GM18502 (cell line): ENCODE measurements around the gene M1AP.

ENCODE experiments used
- ATAC-seq: cut with Tn5 transposase; IDR thresholded peaks from one replicate; pipeline ENCODE4 v1.9.1; 2021; ENCODE audit warnings: mild to moderate bottlenecking; ENCODE audit not compliant: unreplicated experiment, poor library complexity

Gene M1AP

DNA sequence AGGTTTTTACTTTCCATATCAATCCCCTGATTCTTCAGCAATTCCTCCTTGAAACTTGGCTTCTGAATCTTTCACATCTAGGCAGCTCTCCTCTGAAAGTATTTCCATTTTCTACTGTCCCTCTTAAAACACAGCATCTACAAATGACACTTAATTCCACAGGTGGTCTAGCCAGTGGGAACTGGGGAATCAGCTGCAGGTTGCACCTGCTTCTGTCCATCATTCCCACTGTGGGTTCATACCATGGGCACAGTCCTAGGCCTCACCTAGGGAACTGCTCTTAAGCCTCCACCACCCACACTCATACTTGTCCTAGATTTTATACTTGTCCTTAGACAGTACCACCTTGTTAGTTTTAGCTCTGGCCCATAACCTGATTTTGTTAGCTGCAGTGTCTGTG is 96.6 kb downstream of the M1AP start:
- ATAC-seq: no peak

DNA sequence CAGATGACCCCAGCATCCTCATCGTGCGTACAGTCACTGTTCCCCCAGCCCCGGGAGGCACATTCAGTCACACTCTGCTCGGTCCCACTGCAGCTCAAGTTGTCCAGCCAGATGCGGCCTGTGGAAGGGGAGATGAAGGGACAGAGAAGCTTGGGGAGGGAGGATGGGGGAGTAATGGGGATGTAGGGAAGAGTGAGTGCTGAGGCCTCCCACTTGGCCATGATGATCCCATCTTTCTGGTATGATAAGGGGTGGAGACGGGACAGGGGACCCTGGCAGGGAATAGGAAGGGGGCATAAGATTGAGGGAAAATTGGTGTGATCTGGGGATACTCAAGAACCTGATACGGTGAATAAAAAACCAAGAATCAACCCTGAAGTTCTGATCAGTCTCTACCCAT is 97.9 kb downstream of the M1AP start:
- ATAC-seq: no peak

DNA sequence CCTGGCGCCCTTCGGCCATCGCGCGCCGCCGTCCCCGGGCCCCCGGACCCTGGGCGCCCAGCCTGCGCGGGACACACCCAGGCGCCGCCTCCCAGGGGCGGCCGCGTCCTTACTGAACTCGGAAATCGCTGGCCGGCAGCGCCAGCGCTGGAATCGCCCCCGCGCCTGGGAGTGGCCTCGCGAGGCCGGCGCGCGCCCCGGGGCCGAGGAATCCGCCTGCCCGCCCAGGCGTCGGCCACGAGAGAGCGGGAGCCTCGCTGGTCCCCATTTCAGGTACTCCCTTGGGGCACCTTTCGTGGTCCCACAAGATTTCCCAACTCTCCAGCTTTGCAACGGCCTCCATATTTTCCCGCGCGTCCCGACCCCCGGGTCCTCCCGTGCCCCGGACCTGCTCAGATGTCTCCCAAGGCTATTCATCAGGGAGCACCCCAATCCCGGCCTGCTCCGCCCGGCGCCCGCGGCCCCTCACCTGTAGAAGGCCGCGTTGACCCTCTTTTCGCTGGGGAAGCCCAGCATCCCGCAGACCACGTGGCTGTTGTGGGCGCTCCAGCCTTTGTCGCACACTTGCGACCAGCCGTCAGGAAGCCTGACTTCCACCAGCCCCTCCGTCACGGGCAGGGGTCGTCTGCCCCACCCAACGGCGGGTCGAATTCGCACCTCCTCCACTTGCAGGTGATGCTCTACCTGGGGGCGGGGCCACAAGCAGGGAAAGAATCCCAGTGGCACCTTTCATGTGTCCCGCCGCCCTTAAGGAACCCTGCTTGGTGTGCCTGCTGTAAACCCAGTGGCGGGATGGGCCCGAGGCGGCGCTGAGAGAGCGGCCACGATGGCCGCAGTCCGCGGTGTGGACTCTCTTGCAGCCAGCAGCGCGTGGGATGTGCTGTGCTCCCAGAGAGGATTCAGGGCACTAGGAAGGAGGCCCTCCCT is 99.0 kb downstream of the M1AP start:
- ATAC-seq: no peak

DNA sequence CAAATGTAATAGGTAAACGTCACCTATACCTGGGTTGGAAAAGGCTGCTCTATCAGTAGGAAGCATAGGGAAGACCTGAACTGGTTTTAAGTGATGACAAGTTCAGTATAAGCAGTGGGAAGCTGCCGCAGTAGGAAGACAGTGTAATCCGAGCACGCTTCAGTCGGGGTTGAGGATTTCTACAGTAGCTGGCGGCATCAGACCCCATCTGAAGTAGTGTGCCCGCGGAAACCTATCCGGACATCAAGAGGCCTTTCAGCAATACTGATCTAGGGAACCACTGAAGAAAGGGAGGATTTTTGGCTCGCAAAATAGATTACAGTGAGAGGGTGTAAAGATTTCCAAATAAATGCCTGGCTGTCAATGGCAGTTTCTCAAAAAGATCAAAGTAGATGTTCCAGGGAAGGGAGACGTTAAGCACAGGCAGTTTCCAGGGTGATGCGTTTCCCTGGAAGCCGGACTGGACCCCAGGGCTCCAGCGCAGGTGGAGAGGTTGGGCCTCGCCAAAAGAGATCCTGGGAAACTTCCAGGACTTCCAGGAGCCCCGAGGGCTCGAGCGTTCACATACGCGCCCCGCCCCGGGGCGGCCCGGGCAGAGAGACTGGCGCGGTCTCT is 99.7 kb downstream of the M1AP start:
- ATAC-seq: no peak

- no peak for ATAC-seq
Measured at GRCh38 chr2:74546004-74546403, 102.1 kb downstream of the M1AP start.

GRCh38 chr2:74544634-74545033 is 103.5 kb downstream of the M1AP start:
- no peak for ATAC-seq

GRCh38 chr2:74542978-74543377 is 105.2 kb downstream of the M1AP start:
- ATAC-seq: no peak

GRCh38 chr2:74540291-74540690 is 107.8 kb downstream of the M1AP start:
- no peak for ATAC-seq

DNA sequence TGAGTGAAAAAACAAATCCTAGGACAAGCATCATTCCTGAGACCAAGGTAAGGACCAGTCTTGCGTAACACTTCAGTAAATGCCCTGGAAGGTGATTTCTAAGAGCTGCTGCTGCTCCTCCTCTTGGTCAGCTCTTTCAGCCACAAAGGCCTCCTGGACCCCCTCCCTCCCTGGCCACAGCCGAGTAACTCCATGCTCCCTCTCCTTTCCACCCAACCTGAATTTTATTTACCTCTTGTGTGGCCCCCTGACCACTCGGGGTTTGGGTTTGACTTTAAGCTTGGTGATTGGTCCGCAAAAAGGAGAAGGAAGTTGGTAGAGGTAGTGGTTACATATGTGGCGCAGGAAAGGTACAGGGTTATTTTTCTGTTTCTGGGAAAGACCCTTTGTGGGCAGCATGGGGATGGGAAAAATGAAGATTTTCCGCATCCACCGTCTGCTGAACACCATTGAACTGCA is 109.2 kb downstream of the M1AP start:
- ATAC-seq: peak; percentile 53

DNA sequence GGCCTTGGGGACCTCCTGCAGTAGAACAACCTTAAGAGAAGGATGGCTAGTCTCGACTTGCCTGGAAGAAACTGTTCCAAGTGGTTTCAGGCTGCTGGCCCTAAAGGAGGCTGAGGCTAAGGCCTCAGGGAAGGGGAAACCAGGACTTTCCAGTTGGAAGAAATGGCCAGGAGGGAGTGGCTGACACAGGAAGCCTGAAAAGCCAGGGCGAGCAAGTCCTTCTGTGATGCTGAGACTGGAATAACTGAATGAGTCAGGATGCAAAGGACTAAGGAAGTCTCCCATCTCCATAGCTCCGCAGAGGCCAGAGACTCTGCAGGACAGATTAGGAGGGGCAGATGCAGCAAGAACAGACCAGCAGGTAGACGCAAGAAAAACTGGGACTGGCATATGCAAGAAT is 111.0 kb downstream of the M1AP start:
- ATAC-seq: no peak

DNA sequence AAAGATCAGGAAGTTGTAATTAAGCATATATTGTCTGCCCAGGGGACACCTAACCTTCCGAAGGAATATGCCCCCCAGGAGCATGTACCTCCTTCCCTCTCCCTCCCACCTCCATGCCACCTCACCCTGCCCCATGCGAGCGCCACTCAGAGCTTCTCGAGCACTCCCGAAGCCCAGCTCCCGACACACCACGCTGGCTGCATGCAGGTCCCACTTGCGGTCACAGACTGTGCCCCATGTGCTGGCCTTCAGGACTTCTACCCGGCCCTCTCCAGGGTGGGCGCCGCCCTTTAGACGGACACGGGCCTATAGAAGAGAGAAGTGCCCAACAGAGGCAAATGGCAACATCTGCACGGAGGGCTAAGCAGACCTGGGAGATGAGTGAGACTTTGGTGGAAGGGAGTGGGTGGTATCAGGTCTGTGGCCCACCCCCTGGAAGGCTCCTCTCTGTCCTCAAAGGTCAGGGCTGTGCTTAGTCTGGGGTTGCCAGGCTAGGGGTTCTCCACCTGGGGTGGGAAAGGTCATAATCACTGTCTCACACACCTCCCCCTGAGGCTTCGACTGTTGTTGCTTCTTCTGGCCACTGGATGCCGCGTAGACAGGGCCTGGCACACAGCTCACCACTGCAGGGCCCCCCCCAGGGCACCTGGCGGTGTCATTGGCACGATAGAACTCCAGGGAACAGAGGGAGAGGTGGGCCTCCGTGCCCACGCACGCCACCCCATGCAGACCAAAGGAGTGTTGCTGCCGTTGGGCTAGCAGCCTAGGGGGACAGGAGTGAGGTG is 111.8 kb downstream of the M1AP start:
- no peak for ATAC-seq

- no peak for ATAC-seq
Measured at GRCh38 chr2:74535440-74535965, 112.6 kb downstream of the M1AP start.

DNA sequence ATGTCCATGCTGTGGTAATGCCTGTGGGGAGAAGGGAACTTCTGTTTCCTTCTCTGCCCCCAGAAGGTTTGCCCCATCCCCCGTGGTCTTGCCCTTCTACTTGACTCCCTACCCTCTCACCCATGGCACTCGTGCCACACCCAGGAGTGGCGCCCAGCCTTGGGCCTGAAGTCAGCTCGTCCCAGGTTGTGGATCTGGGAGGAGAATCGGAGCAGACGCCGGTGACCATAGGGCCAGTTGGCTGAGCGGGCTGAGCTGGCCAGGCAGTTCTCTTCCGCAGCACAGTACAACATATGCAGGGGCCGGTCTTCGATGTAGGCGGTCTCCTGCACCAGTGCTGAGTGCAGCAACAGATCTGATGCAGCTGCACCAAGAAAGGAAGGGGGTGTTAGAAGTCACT is 113.7 kb downstream of the M1AP start:
- no peak for ATAC-seq

DNA sequence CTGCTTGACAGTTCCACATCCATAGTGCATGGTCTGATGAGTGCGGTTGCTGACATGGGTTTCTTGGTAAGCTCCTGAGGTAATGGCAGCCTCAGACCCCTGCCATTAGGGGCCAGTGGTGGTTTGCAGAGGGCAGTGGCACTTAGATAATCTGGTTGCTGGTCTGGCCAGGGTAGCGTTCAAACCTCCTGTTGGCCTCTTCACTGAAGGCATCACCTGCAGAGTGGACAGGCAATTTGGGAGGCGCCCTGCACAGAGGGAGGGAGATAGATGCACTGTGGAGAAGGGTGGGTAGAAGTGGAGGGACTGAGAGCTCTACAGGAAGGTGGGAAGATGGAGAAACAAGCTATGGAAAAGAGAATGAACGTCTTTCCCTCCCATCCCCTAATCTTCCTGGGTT is 114.7 kb downstream of the M1AP start:
- ATAC-seq: no peak

DNA sequence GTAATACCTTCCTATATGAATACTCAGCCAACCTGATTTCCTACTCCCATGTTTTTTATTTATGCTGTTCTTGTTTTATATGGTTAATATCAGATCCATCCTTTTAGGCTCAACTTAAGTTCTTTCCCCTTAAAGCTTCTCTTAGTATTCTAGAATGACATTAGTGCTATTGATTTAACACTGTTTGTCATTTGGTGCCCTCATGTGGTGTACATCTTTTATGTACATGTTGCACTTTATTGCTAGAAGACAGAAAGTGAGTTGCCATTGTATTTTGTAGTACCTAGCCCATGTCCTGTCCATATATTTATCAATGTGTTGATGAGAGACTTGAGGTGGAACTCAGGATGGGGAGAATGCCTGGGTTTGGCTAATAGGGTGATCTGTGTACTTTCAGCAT is 115.9 kb downstream of the M1AP start:
- no peak for ATAC-seq

DNA sequence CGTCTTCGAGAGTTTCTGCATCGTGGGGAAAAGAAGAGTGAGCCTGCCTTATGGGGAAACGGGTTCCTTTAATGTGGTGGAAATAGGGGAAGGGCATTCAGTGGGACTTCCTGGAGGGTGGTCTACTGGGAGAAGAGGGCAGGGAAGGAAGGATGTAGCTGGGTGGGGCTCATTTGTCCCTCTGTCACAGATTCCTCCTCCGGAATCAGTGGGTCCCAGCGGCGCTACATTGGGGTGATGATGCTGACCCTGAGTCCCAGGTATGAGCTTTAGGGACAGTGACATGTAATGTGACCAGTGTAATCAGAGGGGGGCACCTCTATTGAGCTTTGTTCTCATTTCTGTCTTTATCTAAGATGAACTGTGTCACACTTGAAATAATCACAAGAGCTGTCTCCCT is 116.5 kb downstream of the M1AP start:
- no peak for ATAC-seq

- peak; percentile 37 for ATAC-seq
Measured at GRCh38 chr2:74530239-74531187, 117.6 kb downstream of the M1AP start.

- ATAC-seq: peak; percentile 80
Measured at GRCh38 chr2:74529357-74530238, 118.5 kb downstream of the M1AP start, which contains the start of the genes AUP1 and HTRA2. TSS of gene AUP1 (minus strand) at chr2:74529706. CDS start at chr2:74529629, 77 bp downstream. TSS of gene HTRA2 (plus strand) at chr2:74529933. CDS start at chr2:74530007, 74 bp downstream.
